Measurements from ENCODE around the gene PI4KA.

- no peak for TF ChIP-seq CTCF (IDR thresholded peaks at IDR 0.05)
- TF ChIP-seq EP300 (IDR thresholded peaks at IDR 0.05) = no peak
Measured at GRCh38 chr22:20857838-20858614, 585 bp downstream of the PI4KA start.

Measured in tibial nerve (tissue), 4 donors.